Keratinocyte (primary cell): Measurements from ENCODE around the gene STOX2. TPM values are rescaled to one million over a fixed set of nuclear protein-coding genes. Genes with fewer than 3 reads are reported as not detected.

Source experiments
- DNase-seq: peaks from one replicate; pipeline ENCODE4 v3.0.0-alpha.2; 2011; ENCODE audit warnings: low read depth, missing footprints, low spot score
- FAIRE-seq: peaks from 2 replicates; lab custom pipeline; 2011; peaks lifted over from hg19 to GRCh38; lab: Jason Lieb, UNC
- H2AFZ ChIP-seq: 2 replicates; pipeline ENCODE4 v1.6.0; 2012; ENCODE audit warnings: low read length, control low read depth, inconsistent platforms; ENCODE audit not compliant: control insufficient read depth
- H3K27ac ChIP-seq: 2 replicates; pipeline ENCODE4 v1.5.1; 2011; ENCODE audit warnings: low read length; ENCODE audit not compliant: control insufficient read depth, insufficient read depth
- H3K27me3 ChIP-seq: 3 replicates; pipeline ENCODE4 v1.6.0; 2011; ENCODE audit warnings: low read length; ENCODE audit not compliant: control insufficient read depth, insufficient read depth; ENCODE audit errors: extremely low read depth
- H3K36me3 ChIP-seq, 2 experiments: 2 replicates in 1 of 2; 3 replicates in 1 of 2; pipeline ENCODE4 v1.5.1; 2011; ENCODE audit warnings: low read length in 2 of 2, mild to moderate bottlenecking in 1 of 2; ENCODE audit not compliant: control insufficient read depth in 2 of 2, insufficient read depth in 2 of 2; ENCODE audit errors: extremely low read depth in 1 of 2
- H3K4me1 ChIP-seq: 3 replicates; pipeline ENCODE4 v1.5.1; 2011; ENCODE audit warnings: low read length; ENCODE audit not compliant: control insufficient read depth, insufficient read depth; ENCODE audit errors: extremely low read depth
- H3K4me2 ChIP-seq: 3 replicates; pipeline ENCODE4 v1.6.0; 2011; ENCODE audit warnings: low read depth, low read length; ENCODE audit not compliant: control insufficient read depth, insufficient read depth; ENCODE audit errors: extremely low read depth
- H3K4me3 ChIP-seq, 3 experiments: fragments of 200-600 bp in 1 of 3; sonication (generic) in 1 of 3; 2 replicates in 2 of 3; 3 replicates in 1 of 3; pipeline ENCODE4 v1.5.1; 2011 to 2016; ENCODE audit warnings: low read length in 3 of 3, mild to moderate bottlenecking in 3 of 3, control low read depth in 2 of 3, inconsistent platforms in 1 of 3, low read depth in 1 of 3, mixed read lengths in 1 of 3, mixed run types in 1 of 3, moderate library complexity in 1 of 3; ENCODE audit not compliant: control insufficient read depth in 2 of 3, insufficient read depth in 2 of 3; ENCODE audit errors: extremely low read depth in 1 of 3
- H3K79me2 ChIP-seq: 2 replicates; pipeline ENCODE4 v1.6.0; 2012; ENCODE audit warnings: low read length; ENCODE audit not compliant: control insufficient read depth, insufficient read depth
- H3K9ac ChIP-seq: 3 replicates; pipeline ENCODE4 v1.6.0; 2011; ENCODE audit warnings: low read length; ENCODE audit not compliant: control insufficient read depth, insufficient read depth; ENCODE audit errors: extremely low read depth
- H3K9me1 ChIP-seq: 3 replicates; pipeline ENCODE4 v1.6.0; 2011; ENCODE audit warnings: low read length; ENCODE audit not compliant: control insufficient read depth, insufficient read depth; ENCODE audit errors: extremely low read depth
- H3K9me3 ChIP-seq: 2 replicates; pipeline ENCODE4 v1.5.1; 2012; ENCODE audit warnings: low read depth, low read length; ENCODE audit not compliant: control insufficient read depth
- H4K20me1 ChIP-seq: 3 replicates; pipeline ENCODE4 v1.6.0; 2011; ENCODE audit warnings: low read length; ENCODE audit not compliant: control insufficient read depth, insufficient read depth; ENCODE audit errors: extremely low read depth
- EZH2 ChIP-seq: IDR thresholded peaks from one replicate; pipeline ENCODE4 v1.6.1; 2012; ENCODE audit warnings: inconsistent platforms, mild to moderate bottlenecking, low read length, moderate library complexity
- dilution Hi-C: fragments of 300-500 bp; cut with MboI; formaldehyde crosslinking; loops from one replicate; pipeline ENCODE4 v1.7.0; 2020; ENCODE audit warnings: low sequenced_read_pairs; ENCODE audit not compliant: extremely low pct_ligation_motif_present
- polyA plus RNA-seq, 5 experiments: library from polyadenylated mRNA; depleted of rRNA in 3 of 5; stranded (reverse) in 3 of 5; stranded (forward) in 1 of 5; unstranded in 1 of 5; fragments of >200 nt; gene quantifications; 1 replicate in 1 of 5; 2 replicates in 3 of 5; 3 replicates in 1 of 5; pipeline versions ENCODE4 v1.2.1 to v1.2.3, GENCODE V29; 2011 to 2012; ENCODE audit warnings: missing spikeins in 2 of 5, low read depth in 1 of 5, low replicate concordance in 1 of 5
- TF ChIP-seq, protein P1 (sequence below), 3 experiments: IDR thresholded peaks in 1 of 3; conservative IDR thresholded peaks in 1 of 3; optimal IDR thresholded peaks in 1 of 3; 2 replicates in 2 of 3; 3 replicates in 1 of 3; pipeline versions ENCODE3 to v1.5.1; 2011; ENCODE audit warnings: low read length in 3 of 3, mild to moderate bottlenecking in 3 of 3, moderate library complexity in 2 of 3, control low read depth in 1 of 3, inconsistent platforms in 1 of 3; ENCODE audit not compliant: insufficient read depth in 2 of 3; ENCODE audit errors: extremely low read depth in 1 of 3

Gene STOX2
- polyA plus RNA-seq, 1 donor (not counting 4 experiments of a cell fraction or from before 2014, with no cell fraction given), result 1.6 TPM

DNA sequence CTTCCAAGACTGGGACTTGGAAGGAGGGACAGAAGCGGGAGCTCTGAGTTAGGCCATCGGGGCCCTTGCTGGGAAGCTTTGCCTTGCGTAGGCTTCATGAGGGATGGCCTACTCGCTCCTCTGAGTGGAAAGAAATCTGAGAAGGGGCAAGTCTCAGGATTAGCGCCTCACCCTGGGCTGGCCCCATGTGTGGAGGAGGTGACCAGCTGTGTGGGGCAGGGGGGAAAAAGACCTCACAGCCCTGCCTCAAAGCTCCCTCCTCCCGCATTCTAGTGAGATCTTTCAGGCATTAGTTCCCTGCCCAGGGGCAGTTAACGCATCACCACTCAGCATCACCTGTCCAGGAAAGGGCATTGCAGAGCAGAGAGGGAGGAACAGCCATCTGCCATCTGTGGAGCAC is 156.5 kb downstream of the STOX2 start:
- Histone ChIP-seq H3K27me3 (no peaks in the 10 kb centered on the region), H3K79me2 (no peaks in the 10 kb centered on the region), H3K4me2 (no peak overlapping the region), H3K4me1 (no peaks in the 10 kb centered on the region), H3K36me3 (no peaks in the 10 kb centered on the region), H3K27ac (no peak overlapping the region), H3K9me3 (no peaks in the 10 kb centered on the region), H3K9me1 (no peaks in the 10 kb centered on the region), H4K20me1 (no peaks in the 10 kb centered on the region), H3K9ac (no peak overlapping the region), H2AFZ (no peak overlapping the region), H3K4me3 (no peak overlapping the region)
- dilution Hi-C loops, result no loop called here
- no peak for DNase-seq
- TF ChIP-seq, protein P1, sequence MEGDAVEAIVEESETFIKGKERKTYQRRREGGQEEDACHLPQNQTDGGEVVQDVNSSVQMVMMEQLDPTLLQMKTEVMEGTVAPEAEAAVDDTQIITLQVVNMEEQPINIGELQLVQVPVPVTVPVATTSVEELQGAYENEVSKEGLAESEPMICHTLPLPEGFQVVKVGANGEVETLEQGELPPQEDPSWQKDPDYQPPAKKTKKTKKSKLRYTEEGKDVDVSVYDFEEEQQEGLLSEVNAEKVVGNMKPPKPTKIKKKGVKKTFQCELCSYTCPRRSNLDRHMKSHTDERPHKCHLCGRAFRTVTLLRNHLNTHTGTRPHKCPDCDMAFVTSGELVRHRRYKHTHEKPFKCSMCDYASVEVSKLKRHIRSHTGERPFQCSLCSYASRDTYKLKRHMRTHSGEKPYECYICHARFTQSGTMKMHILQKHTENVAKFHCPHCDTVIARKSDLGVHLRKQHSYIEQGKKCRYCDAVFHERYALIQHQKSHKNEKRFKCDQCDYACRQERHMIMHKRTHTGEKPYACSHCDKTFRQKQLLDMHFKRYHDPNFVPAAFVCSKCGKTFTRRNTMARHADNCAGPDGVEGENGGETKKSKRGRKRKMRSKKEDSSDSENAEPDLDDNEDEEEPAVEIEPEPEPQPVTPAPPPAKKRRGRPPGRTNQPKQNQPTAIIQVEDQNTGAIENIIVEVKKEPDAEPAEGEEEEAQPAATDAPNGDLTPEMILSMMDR (optimal IDR thresholded peaks at IDR 0.05 in 1 of 3, IDR thresholded peaks at IDR 0.05 in 1 of 3, conservative IDR thresholded peaks at IDR 0.05 in 1 of 3; ENCODE audit: extremely low read depth in 1 of 3, insufficient read depth in 2 of 3, low read length in 3 of 3), result no peak
- TF ChIP-seq EZH2, result no peak
- no peak for FAIRE-seq

DNA sequence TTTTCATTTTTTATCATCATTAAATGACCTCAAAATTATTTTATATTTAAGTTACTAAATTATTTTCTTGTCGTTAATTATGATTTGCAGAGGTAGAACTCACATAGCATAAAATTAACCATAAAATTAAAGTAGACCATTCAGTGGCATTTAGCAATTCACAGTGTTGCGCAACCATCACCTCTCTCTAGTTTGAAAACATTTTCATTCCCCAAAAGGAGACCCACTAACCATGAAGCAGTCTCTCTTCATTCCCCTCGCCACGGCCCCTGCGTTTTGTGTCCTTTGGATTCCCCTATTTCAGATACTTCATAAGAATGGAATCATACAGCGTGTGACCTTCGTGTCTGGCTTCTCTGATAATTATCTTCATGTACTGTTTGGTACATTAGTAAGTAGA is 157.7 kb downstream of the STOX2 start:
- Histone ChIP-seq H3K9me1 (no peaks in the 10 kb centered on the region), H3K27me3 (no peaks in the 10 kb centered on the region), H2AFZ (no peak overlapping the region), H3K4me2 (no peak overlapping the region), H3K79me2 (no peaks in the 10 kb centered on the region), H3K36me3 (no peaks in the 10 kb centered on the region), H3K9me3 (no peaks in the 10 kb centered on the region), H3K4me3 (no peak overlapping the region), H4K20me1 (no peaks in the 10 kb centered on the region), H3K27ac (no peak overlapping the region), H3K9ac (no peak overlapping the region), H3K4me1 (no peaks in the 10 kb centered on the region)
- dilution Hi-C loops, result no loop called here
- FAIRE-seq, result no peak
- TF ChIP-seq, protein P1 (optimal IDR thresholded peaks at IDR 0.05 in 1 of 3, IDR thresholded peaks at IDR 0.05 in 1 of 3, conservative IDR thresholded peaks at IDR 0.05 in 1 of 3; ENCODE audit: extremely low read depth in 1 of 3, insufficient read depth in 2 of 3, low read length in 3 of 3), result no peak
- TF ChIP-seq EZH2, result no peak
- DNase-seq, result no peak
